ENCODE results near the gene ACO1. TPM values are rescaled to one million over a fixed set of nuclear protein-coding genes. Genes with fewer than 3 reads are reported as not detected.
A peak's percentile ranks its signal among the peaks of the same experiment; 100 is the strongest.

Gene ACO1
- total RNA-seq, 1 donor from 2014 or later: 19.4 TPM

- no peak for DNase-seq (ENCODE audit: low read depth)
- Histone ChIP-seq H3K4me2 (ENCODE audit: low read length) (no peak overlapping the region), H3K27ac (ENCODE audit: low read depth, low read length) (no peak overlapping the region), H3K9me3 (ENCODE audit: insufficient read depth, low read depth, low read length) (no peaks in the 10 kb centered on the region), H4K20me1 (ENCODE audit: insufficient read depth, low read length) (no peaks in the 10 kb centered on the region), H2AFZ (ENCODE audit: low read depth, low read length) (no peak overlapping the region), H3K9ac (ENCODE audit: low read length) (no peak overlapping the region), H3K79me2 (ENCODE audit: insufficient read depth, low read length) (no peaks in the 10 kb centered on the region), H3K4me3 (ENCODE audit: insufficient read depth, low read depth, low read length) (no peak overlapping the region), H3K27me3 (ENCODE audit: insufficient read depth, low read length) (no peaks in the 10 kb centered on the region), H3K36me3 (ENCODE audit: insufficient read depth, low read length) (peaks cover 20% of the 10 kb centered on the region), H3K4me1 (ENCODE audit: insufficient read depth, low read length) (peaks cover 14% of the 10 kb centered on the region)
- TF ChIP-seq EZH2 (IDR thresholded peaks at IDR 0.05; ENCODE audit: insufficient read depth, low read length) (no peak), CTCF (IDR thresholded peaks at IDR 0.05; ENCODE audit: insufficient read depth, low read depth, low read length) (no peak)
- Mint-ChIP-seq H3K4me1 (ENCODE audit: low read depth, unreplicated experiment) (peaks cover 28% of the 10 kb centered on the region), H3K27me3 (ENCODE audit: low read depth, unreplicated experiment) (no peaks in the 10 kb centered on the region), H3K27ac (ENCODE audit: unreplicated experiment) (no peak overlapping the region), H3K36me3 (ENCODE audit: low read depth, unreplicated experiment) (peaks cover 29% of the 10 kb centered on the region), H3K9me3 (ENCODE audit: unreplicated experiment) (no peaks in the 10 kb centered on the region), H3K4me3 (ENCODE audit: unreplicated experiment) (no peak overlapping the region)
- no peak for FAIRE-seq
Measured at GRCh38 chr9:32419921-32420320, 35.5 kb downstream of the ACO1 start.

DNA sequence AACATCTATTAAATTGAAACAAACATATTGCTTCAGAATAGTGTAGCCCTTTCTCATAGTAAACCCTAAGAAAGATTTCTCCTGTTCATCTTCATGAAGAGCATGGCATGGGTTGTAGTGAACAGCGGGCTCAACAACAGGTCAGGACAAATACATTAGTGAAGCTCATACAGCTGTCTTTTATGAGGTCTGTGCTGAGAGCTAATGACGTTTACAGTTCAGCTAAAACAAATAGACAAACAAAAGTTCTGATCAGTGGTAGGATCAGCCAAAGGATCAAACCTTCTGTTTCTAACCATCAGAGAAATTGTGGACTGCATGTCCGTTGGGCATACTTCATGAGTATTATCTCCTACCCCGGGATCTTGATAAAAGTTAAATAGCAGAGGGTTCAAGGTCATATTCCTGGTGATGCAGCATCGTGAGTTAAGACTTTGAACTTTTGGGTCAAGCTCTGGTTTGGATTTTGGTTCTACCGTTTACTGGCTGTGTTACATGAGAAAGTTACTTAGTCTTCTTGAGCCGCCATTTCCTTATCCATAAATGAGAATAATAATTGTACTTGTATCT is 37.9 kb downstream of the ACO1 start:
- Histone ChIP-seq H3K79me2 (ENCODE audit: insufficient read depth, low read length) (no peaks in the 10 kb centered on the region), H3K4me2 (ENCODE audit: low read length) (no peak overlapping the region), H3K27me3 (ENCODE audit: insufficient read depth, low read length) (no peaks in the 10 kb centered on the region), H3K9me3 (ENCODE audit: insufficient read depth, low read depth, low read length) (no peaks in the 10 kb centered on the region), H3K4me1 (ENCODE audit: insufficient read depth, low read length) (peaks cover 25% of the 10 kb centered on the region), H3K27ac (ENCODE audit: low read depth, low read length) (no peak overlapping the region), H4K20me1 (ENCODE audit: insufficient read depth, low read length) (no peaks in the 10 kb centered on the region), H3K36me3 (ENCODE audit: insufficient read depth, low read length) (peaks cover 23% of the 10 kb centered on the region), H2AFZ (ENCODE audit: low read depth, low read length) (no peak overlapping the region), H3K4me3 (ENCODE audit: insufficient read depth, low read depth, low read length) (no peak overlapping the region), H3K9ac (ENCODE audit: low read length) (no peak overlapping the region)
- no peak for FAIRE-seq
- TF ChIP-seq EZH2 (IDR thresholded peaks at IDR 0.05; ENCODE audit: insufficient read depth, low read length) (no peak), CTCF (IDR thresholded peaks at IDR 0.05; ENCODE audit: insufficient read depth, low read depth, low read length) (no peak)
- Mint-ChIP-seq H3K4me3 (ENCODE audit: unreplicated experiment) (no peak overlapping the region), H3K9me3 (ENCODE audit: unreplicated experiment) (no peaks in the 10 kb centered on the region), H3K27ac (ENCODE audit: unreplicated experiment) (no peak overlapping the region), H3K36me3 (ENCODE audit: low read depth, unreplicated experiment) (peaks cover 19% of the 10 kb centered on the region), H3K27me3 (ENCODE audit: low read depth, unreplicated experiment) (no peaks in the 10 kb centered on the region), H3K4me1 (ENCODE audit: low read depth, unreplicated experiment) (peaks cover 38% of the 10 kb centered on the region)
- no peak for DNase-seq (ENCODE audit: low read depth)

DNA sequence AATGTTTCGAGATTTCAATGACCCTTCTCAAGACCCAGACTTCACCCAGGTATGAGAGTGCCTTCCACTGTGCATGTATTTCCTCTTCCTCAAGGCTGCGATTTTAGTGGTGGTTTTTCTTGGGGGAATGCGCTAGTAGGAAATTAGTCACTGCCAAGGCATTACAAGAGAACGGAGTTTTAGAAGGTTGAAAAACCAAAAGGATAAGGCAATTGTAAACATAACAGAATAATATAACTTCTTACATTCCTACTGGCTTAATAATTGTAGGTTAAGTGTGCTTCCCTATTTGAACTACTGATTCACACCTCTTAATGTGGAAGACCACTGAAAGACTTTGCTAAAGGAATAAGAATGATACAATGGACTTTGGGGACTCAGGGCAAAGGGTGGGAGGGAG is 38.9 kb downstream of the ACO1 start:
- peak overlapping the region; percentile 37 for H3K4me2 ChIP-seq (ENCODE audit: low read length)
- peaks cover 28% of the 10 kb centered on the region for H3K4me1 ChIP-seq (ENCODE audit: insufficient read depth, low read length)
- Mint-ChIP-seq H3K4me1 (ENCODE audit: low read depth, unreplicated experiment) (peaks cover 37% of the 10 kb centered on the region), H3K9me3 (ENCODE audit: unreplicated experiment) (no peaks in the 10 kb centered on the region), H3K27me3 (ENCODE audit: low read depth, unreplicated experiment) (no peaks in the 10 kb centered on the region), H3K36me3 (ENCODE audit: low read depth, unreplicated experiment) (peaks cover 17% of the 10 kb centered on the region), H3K4me3 (ENCODE audit: unreplicated experiment) (no peak overlapping the region), H3K27ac (ENCODE audit: unreplicated experiment) (no peak overlapping the region)
- H2AFZ ChIP-seq (ENCODE audit: low read depth, low read length): no peak overlapping the region
- TF ChIP-seq EZH2 (IDR thresholded peaks at IDR 0.05; ENCODE audit: insufficient read depth, low read length) (no peak), CTCF (IDR thresholded peaks at IDR 0.05; ENCODE audit: insufficient read depth, low read depth, low read length) (no peak)
- H3K4me3 ChIP-seq (ENCODE audit: insufficient read depth, low read depth, low read length): no peak overlapping the region
- no peaks in the 10 kb centered on the region for H3K9me3 ChIP-seq (ENCODE audit: insufficient read depth, low read depth, low read length)
- FAIRE-seq (peak; percentile 49), DNase-seq (ENCODE audit: low read depth) (peak; percentile 87)
- H3K27me3 ChIP-seq (ENCODE audit: insufficient read depth, low read length): no peaks in the 10 kb centered on the region
- peaks cover 24% of the 10 kb centered on the region for H3K36me3 ChIP-seq (ENCODE audit: insufficient read depth, low read length)
- no peaks in the 10 kb centered on the region for H3K79me2 ChIP-seq (ENCODE audit: insufficient read depth, low read length)
- H3K27ac ChIP-seq (ENCODE audit: low read depth, low read length): peak overlapping the region; percentile 30
- no peak overlapping the region for H3K9ac ChIP-seq (ENCODE audit: low read length)
- no peaks in the 10 kb centered on the region for H4K20me1 ChIP-seq (ENCODE audit: insufficient read depth, low read length)

Measured in astrocyte (in vitro differentiated cells and primary cell).